Suprapubic skin (tissue), 4 donors: ENCODE results near the gene TAPBP.

Source experiments
- CTCF ChIP-seq, 2 donors: fragments of 200-600 bp in 1 of 2; fragments of 450-650 bp in 1 of 2; sonication (generic) in 1 of 2; IDR thresholded peaks; one replicate each; pipeline ENCODE4 v1.5.1; 2016 to 2019; ENCODE audit warnings: antibody characterized with exemption in 2 of 2, mild to moderate bottlenecking in 1 of 2, moderate library complexity in 1 of 2
- EP300 ChIP-seq: sonication (generic); formaldehyde crosslinking; IDR thresholded peaks from one replicate; pipeline ENCODE4 v1.6.1; 2017; ENCODE audit warnings: antibody characterized with exemption
- POLR2A ChIP-seq, 2 donors: fragments of 450-650 bp; IDR thresholded peaks; one replicate each; pipeline ENCODE4 v1.6.1; 2017; ENCODE audit warnings: antibody characterized with exemption in 2 of 2, mild to moderate bottlenecking in 2 of 2, moderate library complexity in 2 of 2
- POLR2AphosphoS5 ChIP-seq, 3 donors: sonication (generic); formaldehyde crosslinking; IDR thresholded peaks; one replicate each; pipeline ENCODE4 v1.6.1; 2017; ENCODE audit warnings: antibody characterized with exemption in 3 of 3

DNA sequence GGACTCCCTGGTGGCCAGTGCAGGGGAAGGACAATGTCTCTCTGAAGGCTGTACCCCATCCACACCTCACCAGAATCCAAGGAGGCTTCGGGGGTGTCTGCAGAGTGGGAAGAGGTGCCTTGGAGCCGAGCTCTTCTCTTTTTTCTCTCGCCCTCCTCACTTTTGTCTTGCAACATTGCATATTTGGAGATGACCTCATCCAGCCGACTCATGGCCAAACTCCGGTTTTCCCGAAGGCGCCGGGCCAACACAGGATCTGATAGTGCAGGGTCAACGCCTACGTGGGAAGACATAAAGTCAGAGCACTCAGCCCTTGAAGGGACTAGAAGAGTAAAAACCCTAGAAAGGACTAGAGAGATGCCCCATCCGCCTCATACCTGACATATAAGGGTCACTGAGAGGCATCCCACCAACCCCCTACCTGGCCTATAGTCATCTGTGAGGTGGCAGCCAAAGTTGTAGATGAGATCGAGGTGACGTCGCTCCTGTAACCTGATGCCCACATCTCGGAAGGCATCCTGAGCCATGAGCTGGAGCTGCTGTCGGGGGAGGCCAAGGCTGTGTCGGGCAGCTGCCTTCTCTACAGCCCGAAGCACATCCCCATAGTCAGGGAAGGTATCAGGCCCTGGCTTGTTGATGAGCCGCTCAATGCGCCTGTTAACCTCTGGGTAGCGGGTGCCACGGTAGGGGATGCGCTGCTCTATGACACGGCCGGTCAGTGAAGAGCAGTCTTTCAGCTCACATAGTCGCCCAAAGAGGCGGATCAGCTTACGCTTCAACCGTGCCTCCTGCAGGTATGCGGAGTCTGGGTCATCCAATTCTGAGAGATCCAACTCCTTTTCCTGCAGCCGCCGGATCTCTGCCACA lies 6.7 kb upstream of the TAPBP start:
- TF ChIP-seq CTCF (IDR thresholded peaks at IDR 0.05) (no peak), EP300 (no peak), POLR2AphosphoS5 (IDR thresholded peaks at IDR 0.05) (no peak), POLR2A (IDR thresholded peaks at IDR 0.05) (no peak)
